Astrocyte of the spinal cord (primary cell): ENCODE measurements around the gene FRMD4A.

Experiments used
- DNase-seq: peaks from one replicate; pipeline ENCODE4 v3.0.0; 2011; ENCODE audit warnings: low read depth, low spot score
- H3K4me3 ChIP-seq: 2 replicates; pipeline ENCODE4 v1.5.1; 2011; ENCODE audit warnings: low read depth, mild to moderate bottlenecking, low read length, moderate library complexity
- CTCF ChIP-seq: IDR thresholded peaks from 2 replicates; pipeline ENCODE4 v1.5.1; 2012; ENCODE audit warnings: low read depth, mild to moderate bottlenecking, low read length, inconsistent platforms
- in situ Hi-C: cut with HindIII; loops from 2 replicates; pipeline ENCODE4 v1.10.0; 2017; ENCODE audit warnings: low sequenced_read_pairs

The FRMD4A gene

GRCh38 chr10:14332903-14333302 is 2.2 kb upstream of the FRMD4A start:
- no peak for DNase-seq
- no peak overlapping the region for H3K4me3 ChIP-seq
- TF ChIP-seq CTCF: no peak
- in situ Hi-C loops: no loop called here

- in situ Hi-C loops: no loop called here
- no peak for DNase-seq
- no peak overlapping the region for H3K4me3 ChIP-seq
- TF ChIP-seq CTCF: no peak
Measured at GRCh38 chr10:14329746-14330173, 964 bp downstream of the FRMD4A start.

- TF ChIP-seq CTCF: no peak
- in situ Hi-C loops: no loop called here
Measured at GRCh38 chr10:14328881-14329672, 1.6 kb downstream of the FRMD4A start.

GRCh38 chr10:14327527-14327926 is 3.2 kb downstream of the FRMD4A start:
- DNase-seq: no peak
- no peak overlapping the region for H3K4me3 ChIP-seq
- in situ Hi-C loops: no loop called here
- no peak for TF ChIP-seq CTCF

More at GRCh38 chr10:14328881-14329672, 1.6 kb downstream of the FRMD4A start:
- no peak for DNase-seq
- no peak overlapping the region for H3K4me3 ChIP-seq

- in situ Hi-C loops: no loop called here
- TF ChIP-seq CTCF: no peak
- H3K4me3 ChIP-seq: no peak overlapping the region
- no peak for DNase-seq
Measured at GRCh38 chr10:14326581-14326980, 4.1 kb downstream of the FRMD4A start.

- DNase-seq: peak; percentile 14
- H3K4me3 ChIP-seq: no peak overlapping the region
- in situ Hi-C loops: no loop called here
- TF ChIP-seq CTCF: peak; percentile 62
Measured at GRCh38 chr10:14325325-14325955, 5.3 kb downstream of the FRMD4A start.
